Measurements from ENCODE around the gene DOCK9. TPM values are rescaled to one million over a fixed set of nuclear protein-coding genes. Genes with fewer than 3 reads are reported as not detected.

DOCK9 gene
- total RNA-seq, 1 donor from 2014 or later: 99.8 TPM

- intact Hi-C loops (cut with micrococcal nuclease): no loop called here
Measured at GRCh38 chr13:98800078-98800477, 177.8 kb downstream of the DOCK9 start.

DNA sequence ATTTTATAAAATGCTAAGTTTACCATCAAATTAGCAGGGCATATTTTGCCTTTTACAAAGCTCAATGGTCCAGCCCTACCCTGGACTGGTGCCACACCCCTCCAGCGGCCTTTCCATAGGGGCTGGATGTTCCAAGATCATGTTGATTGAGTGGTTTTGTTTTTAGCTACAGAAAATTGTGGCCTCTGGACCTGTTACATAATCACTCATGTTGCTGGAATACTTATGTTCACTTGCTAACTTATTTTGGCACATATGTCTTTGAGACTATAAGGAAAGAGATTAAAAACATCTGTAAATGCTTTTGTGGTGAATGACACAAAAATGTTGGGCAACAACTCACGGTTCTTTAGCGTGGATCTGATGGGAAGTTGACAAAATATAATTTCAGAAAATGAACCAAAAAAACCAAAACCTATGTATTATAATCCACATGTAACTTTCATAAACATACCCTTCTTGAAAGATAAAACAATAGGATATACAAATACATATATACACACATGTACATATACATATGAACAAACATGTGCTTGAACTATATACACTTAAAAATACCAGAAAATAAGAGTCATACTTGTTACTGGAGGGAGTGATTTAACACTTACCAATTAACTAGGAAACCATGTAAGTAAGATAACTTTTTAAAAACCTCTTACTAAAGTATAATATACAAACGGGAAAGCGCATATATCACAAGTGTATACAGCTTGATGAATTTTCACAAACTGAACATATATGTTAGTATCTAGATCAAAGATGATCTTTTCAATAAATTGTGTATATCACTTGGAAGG is 178.8 kb downstream of the DOCK9 start:
- intact Hi-C loops (cut with micrococcal nuclease): no loop called here

- intact Hi-C loops (cut with micrococcal nuclease): no loop called here
Measured at GRCh38 chr13:98797456-98797855, 180.4 kb downstream of the DOCK9 start.

DNA sequence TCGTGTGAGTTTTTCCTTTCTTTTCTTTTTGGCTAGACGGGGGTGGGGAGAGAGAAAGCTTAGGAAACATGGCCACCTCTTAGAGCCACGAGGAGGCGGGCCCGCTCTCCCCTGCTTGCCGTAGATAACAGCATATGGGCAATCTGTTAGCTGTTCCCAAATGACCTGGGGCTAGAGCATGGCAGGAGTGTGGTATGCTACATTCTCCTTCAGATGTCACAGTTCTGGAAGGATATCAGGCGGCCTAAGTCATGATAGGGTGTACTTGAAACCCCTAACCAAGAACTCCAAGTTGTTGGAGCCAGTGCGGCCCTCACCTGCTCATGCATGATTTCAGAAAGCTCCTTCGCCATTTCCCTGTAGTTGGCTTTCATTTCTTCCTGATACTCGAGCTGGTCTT is 181.1 kb downstream of the DOCK9 start:
- intact Hi-C loops (cut with micrococcal nuclease): no loop called here

DNA sequence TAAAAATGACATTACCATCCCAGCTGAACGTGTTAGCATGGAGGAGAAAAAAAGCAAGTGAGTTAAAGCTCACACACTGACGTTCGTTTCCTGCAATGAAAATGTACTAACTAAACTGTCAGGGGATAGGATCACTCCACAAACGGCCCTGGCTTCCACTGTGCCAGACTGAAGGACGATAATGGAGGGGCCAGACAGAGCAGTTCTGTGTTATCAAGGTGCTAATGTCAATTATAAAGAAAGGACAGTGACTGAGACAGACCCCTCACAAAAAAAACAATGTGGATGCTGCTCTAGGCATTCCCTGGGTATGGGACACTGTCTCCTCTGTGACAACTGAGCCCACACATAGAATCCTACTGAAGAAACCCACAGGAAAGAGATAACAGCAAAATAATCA is 181.7 kb downstream of the DOCK9 start:
- intact Hi-C loops (cut with micrococcal nuclease): no loop called here

GRCh38 chr13:98795220-98795619 is 182.6 kb downstream of the DOCK9 start:
- intact Hi-C loops (cut with micrococcal nuclease): no loop called here

DNA sequence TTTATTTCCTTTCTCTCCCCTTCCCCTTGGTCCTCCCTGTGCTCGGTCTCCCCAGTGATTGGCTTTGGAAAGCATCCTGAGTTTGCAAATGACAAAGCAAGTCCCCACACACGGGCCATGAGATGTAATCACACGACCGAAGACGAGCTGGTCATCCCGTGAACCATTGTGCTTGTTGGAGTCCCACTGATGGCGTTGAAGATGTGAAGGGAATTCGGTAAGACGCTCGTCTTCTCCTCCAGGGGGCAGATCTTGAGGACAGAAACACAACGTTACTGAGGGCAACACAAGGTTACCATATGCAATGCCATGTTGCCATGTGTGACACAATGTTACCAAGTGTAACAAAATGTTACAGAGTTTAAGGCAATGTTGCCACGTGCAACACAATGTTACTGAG is 183.4 kb downstream of the DOCK9 start:
- intact Hi-C loops (cut with micrococcal nuclease): no loop called here

DNA sequence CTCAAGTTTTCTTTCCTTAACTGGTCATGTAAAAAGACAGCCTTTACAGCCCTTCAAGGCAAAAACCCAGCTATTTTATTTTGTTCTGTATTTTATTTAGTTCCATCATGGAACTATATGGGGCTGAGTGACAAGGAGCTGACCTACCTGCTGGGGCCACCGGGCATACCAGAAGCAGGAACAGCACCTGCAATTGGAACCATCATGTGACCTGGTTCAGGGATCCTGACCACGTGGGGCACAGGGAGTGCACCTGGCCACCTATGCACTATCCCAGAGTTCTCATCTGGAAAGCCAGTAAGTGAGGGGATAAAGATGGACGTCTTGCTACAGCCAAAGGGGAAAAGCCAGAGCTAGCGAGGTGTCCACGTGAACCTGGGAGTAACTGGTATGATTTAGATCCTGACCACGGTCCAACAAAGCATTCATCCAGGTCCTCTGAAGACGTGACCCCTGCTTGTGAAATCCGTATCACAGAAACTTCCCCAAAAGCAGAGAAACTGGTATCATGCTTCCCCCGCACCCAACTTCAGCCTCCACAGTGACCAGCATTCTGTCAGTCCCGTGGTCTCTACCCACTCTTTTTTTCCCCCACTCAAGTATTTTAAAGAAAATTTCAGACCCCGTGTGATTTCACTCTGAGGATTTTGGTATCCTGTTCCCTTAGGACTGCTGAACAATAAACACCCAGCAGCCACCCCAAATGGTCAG is 184.9 kb downstream of the DOCK9 start:
- intact Hi-C loops (cut with micrococcal nuclease): no loop called here

DNA sequence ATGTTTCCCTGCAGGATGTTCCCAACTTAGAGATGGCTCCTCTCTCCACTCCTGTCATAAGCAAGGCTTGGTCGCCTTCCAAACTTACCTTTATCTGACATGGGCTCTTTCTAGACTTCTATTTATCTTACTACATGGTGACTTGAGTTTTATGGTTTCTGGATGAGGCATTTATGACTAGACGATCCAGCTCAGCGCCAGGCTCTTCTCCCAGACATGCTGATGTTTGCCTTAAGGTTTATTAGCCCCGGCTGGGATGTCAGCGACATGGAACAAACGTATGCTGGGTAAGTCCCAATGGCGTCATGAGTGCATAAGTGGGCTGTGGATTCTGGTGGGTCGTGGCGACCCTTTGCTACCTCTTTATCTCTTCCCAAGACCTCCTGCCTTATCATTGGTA is 185.5 kb downstream of the DOCK9 start:
- intact Hi-C loops (cut with micrococcal nuclease): no loop called here

DNA sequence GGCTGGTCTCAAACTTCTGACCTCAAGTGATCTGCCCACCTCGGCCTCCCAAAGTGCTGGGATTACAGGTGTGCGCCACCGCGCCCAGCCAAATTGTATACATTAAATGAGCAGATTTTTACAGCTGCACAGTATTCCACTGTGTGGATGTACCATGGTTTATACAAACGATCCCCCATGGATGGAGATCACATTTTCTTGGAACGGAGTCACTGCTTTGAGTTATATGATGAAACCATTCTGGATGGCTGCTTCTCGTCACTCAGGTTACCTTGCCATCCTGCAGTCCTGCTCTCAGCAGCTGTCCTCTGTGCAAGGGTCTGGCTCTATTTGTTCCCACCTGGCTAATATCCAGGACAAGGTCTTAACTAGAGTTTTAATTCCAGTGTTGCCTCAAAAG is 186.3 kb downstream of the DOCK9 start:
- intact Hi-C loops (cut with micrococcal nuclease): no loop called here

DNA sequence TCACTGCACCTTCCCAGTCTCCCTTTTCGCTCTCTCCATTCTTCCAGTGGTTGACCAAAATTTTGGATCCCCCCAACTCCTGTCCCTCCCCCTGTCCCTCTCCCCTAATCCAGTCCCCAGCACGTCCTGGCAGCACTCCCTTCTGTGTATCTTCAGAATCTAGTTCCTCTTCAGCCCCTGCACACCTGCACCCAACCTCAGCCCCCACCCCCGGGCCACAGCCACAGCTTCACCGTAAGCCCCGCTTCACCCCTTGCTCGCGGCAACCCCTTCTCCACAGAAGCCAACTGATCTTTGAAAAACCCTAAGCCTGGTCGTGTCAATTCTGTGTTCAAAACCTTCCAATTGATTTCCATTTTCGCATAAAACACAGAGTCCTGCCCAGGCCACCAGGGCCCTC is 189.9 kb downstream of the DOCK9 start:
- intact Hi-C loops (cut with micrococcal nuclease): no loop called here

DNA sequence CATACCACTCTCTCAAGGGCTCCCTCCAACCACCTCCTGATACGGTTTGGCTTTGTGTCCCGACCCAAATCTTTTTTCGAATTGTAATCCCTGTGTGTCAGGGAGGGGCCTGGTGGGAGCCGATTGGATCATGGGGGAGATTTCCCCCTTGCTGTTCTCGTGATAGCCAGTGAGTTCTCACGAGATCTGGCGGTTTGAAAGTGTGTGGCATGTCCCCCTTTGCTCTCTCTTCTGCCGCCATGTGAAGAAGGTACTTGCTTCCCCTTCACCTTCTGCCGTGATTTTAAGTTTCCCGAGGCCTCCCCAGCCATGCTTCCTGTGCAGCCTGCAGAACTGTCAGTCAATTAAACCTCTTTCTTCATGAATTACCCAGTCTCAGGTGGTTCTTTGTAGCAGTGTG is 190.7 kb downstream of the DOCK9 start:
- intact Hi-C loops (cut with micrococcal nuclease): no loop called here

DNA sequence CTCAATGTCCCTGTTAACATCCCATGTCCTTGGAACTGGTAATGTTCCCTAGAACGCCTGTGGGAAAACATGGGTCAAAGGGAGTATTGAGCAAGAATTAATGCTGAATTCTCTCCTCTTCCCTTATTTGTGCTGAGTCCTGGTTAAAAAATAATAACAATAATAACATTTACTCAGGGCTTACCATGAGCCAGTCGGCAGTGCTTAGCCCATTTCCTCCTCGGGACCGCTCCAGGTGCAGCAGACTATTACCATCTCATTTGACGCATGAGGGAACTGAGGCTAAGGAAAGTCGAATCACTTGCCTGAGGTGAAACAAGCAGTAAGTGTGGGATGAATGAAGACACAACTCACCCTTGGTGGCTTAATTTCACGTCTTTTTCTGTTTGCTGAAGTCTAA is 191.8 kb downstream of the DOCK9 start:
- intact Hi-C loops (cut with micrococcal nuclease): no loop called here

DNA sequence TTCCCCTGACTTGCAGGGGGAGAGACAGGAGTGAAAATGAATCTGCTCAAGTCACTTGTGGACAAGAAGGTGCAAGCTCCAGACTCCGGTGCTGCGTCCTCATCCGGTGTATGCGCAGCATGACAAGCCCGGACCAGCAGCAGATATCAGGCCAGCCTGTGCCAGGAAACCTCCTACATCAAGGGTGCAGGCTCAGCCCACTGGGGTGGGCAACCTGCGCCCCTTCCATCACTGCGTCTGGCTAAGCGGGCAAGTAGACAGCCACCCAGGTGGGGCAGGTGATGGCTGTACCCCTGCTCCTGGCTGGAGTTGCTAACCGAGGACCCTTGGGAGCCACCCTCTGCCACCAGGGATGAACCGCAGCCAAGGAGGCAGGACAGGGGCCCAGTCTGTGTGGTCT is 192.5 kb downstream of the DOCK9 start:
- intact Hi-C loops (cut with micrococcal nuclease): no loop called here

DNA sequence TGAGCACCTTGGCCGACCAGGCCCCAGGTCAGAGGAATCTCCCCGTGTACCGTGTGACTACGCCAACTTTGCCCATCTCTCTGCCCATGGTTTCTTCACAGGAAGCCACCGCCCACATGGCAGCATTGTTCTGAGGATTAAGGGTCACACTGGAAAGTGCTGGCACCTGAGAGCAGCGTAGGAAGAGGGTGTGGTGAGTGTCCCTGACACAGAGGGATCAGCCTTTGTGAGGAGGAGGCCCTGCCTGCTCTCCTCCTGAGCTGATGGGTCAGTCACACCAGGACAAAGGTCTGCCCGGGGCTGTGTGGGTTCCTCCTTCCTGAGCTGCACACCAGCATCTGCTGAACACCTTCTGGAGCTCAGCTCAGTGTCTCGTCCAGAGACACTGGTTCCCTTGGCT is 193.2 kb downstream of the DOCK9 start:
- intact Hi-C loops (cut with micrococcal nuclease): no loop called here

DNA sequence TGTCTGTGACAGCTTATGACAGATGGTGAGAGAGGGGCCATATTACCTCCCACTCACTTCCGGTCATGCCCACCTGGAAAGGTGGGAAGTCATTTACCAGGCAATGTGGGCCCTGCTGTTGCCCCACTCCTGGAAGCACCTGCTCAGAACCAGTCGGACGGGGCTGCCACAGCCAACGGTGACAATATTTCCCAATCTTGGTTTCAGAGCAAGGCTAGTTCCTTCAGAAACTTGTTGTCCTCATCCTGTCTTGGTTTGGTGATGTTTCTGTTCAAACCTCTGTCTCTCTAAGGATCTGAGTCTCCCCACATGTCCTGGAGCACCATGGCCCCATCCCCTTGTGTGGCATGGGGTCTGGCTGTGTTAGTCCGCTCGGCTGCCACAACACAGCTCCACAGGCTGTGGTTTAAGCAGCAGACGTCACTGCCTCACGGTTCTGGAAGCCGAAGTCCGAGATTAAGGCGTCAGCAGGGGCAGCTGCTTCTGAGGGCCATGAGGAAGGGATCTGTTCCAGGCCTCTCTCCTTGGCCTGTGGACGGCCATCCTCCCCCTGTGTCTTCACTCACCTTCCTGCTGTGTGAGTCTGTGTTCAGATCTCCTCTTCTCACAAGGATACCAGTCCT is 193.9 kb downstream of the DOCK9 start:
- intact Hi-C loops (cut with micrococcal nuclease): no loop called here

DNA sequence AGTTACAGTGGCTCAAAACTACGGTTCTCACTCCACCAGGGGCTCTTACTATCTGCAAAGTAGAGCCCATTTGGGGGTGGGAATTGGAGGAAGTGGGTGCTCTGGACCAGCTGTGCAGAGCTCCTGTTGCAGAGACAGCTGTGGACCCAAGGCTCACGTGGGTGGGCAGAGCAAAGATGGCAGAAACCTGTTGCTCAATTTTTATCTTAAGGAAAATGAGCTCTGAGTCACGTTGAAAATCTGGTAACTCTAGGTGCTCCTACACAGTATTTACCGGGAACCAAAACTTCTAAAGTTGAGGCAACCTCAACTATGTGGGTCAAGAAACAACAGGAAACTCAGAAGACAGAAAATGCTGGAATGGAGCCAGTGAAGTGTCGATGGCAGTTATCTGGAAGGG is 195.2 kb downstream of the DOCK9 start:
- intact Hi-C loops (cut with micrococcal nuclease): no loop called here

DNA sequence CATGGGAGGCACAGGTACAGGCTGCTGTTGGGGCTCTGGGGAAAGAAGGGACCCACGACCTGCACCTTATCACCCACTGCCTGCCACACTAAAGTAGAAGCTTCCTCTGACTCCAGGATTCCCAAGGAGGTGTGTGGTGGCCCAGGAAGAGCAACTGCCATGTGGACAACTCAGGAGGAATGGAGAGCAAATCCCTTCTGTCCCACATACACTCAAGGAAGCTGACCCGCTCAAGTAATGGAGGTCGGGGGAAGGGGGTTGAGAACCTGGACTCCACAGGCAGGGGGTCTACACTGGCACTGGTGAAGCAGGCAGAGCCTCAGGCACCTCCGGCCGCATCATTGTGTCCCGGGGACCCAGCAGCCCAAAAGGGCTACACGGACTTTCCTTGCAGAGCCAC is 196.0 kb downstream of the DOCK9 start:
- intact Hi-C loops (cut with micrococcal nuclease): no loop called here

GRCh38 chr13:98781470-98781869 is 196.4 kb downstream of the DOCK9 start:
- intact Hi-C loops (cut with micrococcal nuclease): no loop called here

DNA sequence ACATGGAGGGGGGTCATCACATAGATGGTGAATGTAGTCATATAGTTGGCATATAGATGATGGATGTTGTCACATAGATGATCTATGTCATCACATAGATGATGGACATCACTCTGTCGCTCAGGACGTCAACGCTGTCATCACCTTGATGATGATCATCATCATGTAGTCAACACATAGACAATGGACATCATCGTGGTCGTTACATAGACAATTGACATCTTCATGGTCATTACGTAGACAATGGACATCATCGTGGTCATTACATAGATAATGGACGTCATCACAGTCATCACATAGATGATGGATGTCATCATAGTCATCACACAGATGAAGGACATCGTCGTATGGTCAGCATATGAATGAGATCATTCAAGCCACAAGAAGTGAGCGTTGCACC is 196.8 kb downstream of the DOCK9 start:
- intact Hi-C loops (cut with micrococcal nuclease): no loop called here

GRCh38 chr13:98780451-98780850 is 197.4 kb downstream of the DOCK9 start:
- intact Hi-C loops (cut with micrococcal nuclease): no loop called here

DNA sequence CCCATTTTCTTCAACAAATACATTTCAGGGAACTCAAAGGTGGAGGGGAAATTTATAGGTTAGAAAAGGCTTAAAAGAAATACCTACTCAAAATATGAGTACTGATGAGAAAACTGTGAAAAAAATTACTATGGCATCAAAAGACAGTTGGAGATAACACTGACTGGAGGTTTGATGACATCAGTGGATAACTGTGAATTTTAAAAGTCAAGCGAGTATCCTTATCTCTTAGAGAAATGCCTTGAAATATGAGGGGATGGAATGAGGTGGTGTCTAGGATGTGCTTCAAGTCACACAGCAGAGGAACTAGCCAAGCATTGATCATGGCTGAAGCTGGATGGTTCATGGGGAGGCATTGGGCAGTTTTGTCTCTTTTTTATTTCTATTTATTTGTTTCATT is 198.2 kb downstream of the DOCK9 start:
- intact Hi-C loops (cut with micrococcal nuclease): no loop called here

GRCh38 chr13:98778749-98779148 is 199.1 kb downstream of the DOCK9 start:
- intact Hi-C loops (cut with micrococcal nuclease): no loop called here
